Measurements from ENCODE around the gene TOMM40L.
A peak's percentile ranks its signal among the peaks of the same experiment; 100 is the strongest.

The TOMM40L gene

DNA sequence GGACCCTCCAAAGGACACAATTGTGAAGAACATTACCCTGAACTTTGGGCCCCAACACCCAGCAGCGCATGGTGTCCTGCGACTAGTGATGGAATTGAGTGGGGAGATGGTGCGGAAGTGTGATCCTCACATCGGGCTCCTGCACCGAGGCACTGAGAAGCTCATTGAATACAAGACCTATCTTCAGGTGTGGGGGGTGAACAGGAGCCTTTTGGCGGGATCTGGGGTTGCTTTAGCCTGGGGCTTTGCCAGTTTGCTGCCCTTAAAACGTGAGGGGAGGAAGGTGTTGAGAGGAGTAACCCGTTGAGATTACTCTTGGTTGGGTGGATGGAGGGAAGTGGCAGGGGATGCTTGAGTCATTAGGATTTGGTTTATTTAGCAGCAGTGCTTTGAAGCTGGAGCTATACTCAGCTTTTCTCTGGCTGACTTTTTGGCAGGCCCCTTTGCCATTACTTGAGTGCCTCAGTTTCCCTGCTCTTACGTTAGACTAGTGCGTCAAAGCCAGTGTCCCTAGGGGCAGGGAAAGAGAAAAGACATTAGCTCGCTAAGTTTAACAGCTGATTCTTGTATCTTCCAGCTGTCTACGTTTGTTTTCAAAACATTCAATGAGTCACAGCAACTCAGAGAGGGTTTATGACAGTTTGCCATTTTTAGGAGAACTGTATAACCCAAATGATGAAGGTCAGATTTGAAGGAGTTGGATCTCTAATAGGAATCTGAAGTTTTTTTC, 19.3 kb upstream of the TOMM40L start:
- TF ChIP-seq, protein P1, sequence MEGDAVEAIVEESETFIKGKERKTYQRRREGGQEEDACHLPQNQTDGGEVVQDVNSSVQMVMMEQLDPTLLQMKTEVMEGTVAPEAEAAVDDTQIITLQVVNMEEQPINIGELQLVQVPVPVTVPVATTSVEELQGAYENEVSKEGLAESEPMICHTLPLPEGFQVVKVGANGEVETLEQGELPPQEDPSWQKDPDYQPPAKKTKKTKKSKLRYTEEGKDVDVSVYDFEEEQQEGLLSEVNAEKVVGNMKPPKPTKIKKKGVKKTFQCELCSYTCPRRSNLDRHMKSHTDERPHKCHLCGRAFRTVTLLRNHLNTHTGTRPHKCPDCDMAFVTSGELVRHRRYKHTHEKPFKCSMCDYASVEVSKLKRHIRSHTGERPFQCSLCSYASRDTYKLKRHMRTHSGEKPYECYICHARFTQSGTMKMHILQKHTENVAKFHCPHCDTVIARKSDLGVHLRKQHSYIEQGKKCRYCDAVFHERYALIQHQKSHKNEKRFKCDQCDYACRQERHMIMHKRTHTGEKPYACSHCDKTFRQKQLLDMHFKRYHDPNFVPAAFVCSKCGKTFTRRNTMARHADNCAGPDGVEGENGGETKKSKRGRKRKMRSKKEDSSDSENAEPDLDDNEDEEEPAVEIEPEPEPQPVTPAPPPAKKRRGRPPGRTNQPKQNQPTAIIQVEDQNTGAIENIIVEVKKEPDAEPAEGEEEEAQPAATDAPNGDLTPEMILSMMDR (conservative IDR thresholded peaks at IDR 0.05): no peak
- no peak overlapping the region for H3K27ac ChIP-seq

DNA sequence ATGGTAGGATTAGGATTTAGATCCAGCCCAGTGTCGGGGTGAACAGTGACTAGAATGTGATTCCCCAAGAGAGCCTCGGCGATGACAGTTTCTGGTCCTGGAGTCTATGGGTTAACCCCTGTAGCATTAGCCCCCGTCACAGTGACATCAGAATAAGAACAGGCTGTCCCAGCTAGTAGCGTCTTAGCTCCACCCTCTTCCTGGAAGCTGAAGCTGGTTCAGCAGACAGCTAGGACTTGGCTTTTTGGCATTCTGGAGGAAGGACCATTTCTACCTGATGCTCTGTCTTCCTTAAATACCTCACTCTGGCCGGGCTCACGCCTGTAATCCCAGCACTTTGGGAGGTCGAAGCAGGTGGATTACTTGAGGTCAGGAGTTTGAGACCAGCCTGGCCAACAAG, 18.7 kb upstream of the TOMM40L start:
- H3K27ac ChIP-seq: no peak overlapping the region
- TF ChIP-seq, protein P1 (conservative IDR thresholded peaks at IDR 0.05): no peak

DNA sequence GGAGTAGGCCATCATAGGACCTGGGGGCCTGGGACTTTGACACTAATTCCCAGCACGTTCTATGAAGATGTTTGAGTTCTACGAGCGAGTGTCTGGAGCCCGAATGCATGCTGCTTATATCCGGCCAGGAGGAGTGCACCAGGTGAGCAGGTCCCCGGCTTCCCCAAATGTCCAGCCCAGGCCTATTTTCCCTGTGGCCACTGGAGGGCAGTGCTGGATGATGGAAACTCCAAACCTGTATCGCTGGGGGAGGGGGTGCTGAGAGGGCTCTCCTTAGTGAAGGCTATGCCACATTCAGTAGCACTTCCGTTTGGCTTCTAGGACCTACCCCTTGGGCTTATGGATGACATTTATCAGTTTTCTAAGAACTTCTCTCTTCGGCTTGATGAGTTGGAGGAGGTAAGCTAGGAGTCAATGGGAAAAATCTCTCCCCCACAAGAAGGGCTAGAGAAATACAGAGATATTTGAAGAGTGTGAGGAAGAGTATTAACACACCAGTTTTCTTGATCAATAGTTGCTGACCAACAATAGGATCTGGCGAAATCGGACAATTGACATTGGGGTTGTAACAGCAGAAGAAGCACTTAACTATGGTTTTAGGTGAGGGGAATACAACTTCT, 16.0 kb upstream of the TOMM40L start:
- TF ChIP-seq, protein P1 (conservative IDR thresholded peaks at IDR 0.05): peak; percentile 93
- no peak overlapping the region for H3K27ac ChIP-seq

DNA sequence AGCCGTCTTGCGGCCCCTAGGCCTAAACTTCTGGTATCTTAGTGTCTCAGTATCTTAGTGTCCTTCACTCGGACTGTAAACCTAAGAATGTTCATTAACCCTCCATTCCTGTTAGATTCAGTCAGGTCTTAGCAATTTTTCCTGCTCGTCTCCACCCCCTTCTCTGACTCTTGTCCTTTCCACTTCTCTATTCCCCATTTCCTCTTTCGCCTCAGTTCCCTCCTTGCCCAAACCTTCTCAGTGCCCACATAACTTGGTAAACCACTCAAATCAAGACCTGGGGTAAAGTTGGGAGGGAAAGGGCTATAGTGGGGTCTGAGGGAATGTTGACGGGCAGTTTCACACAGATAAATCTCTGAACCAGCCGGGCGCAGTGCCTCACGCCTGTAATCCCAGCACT, 11.5 kb upstream of the TOMM40L start:
- TF ChIP-seq, protein P1 (conservative IDR thresholded peaks at IDR 0.05): no peak
- H3K27ac ChIP-seq: no peak overlapping the region

DNA sequence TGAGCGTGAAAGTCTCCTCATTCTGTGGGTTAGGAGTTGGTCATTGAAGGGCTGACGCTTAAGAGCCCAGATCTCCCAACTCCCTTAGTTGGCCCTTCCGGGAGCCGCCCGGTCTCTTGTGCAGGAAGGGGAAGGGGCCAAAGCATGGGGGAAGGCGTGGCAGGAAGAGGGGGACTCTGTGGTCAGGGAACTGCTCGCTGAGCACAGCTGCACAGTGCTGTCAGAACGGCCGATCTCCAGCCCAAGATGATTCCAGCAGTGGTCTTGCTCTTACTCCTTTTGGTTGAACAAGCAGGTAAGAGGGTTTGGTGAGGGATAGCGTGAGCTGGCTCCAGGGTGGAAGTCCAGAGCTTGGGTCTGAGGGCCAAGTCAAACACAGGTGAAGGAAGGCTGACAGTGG, 10.8 kb upstream of the TOMM40L start, which contains the start of gene FCER1G:
FCER1G (plus strand) TSS at position 220 of the 400 bp plus-strand sequence; CDS start at position 247, 27 bp downstream.
- no peak within 1 kb of the TSS for H3K27ac ChIP-seq
- TF ChIP-seq, protein P1 (conservative IDR thresholded peaks at IDR 0.05): no peak

DNA sequence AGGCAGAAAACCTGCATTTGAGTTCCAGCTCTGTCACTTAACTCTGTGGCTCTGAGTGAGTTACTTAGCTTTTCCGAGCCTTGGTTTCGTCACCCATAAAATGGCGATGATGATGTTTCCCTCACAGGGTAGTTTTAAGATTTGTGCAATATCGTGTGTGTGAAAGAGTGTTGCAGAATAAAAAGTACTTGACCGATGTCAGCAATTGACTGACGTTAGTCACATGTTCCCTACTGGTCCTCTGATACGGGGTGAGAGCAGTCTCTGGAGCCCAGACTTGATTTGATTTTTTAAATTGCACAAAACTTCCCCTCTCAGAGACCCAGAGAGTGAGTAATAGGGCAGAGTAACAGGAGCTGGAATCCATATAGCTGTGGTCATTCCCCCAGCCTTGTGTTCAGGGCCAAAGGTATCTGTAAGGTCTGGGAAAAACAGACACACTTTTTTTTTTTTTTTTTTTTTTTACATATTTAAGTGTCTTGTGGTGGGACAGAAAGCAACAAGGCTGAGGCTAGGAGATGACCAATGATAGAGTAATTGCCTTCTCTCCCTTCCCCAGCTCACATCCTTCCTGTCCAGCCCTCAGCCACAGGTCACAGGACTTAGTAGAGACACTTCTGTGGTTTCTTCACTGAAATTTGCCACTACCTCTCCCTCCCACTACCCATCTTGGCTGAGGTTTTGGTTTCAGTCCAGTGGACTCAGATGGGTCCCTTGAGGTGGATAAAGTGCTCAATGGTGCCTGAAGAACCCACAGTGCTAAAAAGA, 8.7 kb upstream of the TOMM40L start:
- TF ChIP-seq, protein P1 (conservative IDR thresholded peaks at IDR 0.05): no peak
- H3K27ac ChIP-seq: no peak overlapping the region

DNA sequence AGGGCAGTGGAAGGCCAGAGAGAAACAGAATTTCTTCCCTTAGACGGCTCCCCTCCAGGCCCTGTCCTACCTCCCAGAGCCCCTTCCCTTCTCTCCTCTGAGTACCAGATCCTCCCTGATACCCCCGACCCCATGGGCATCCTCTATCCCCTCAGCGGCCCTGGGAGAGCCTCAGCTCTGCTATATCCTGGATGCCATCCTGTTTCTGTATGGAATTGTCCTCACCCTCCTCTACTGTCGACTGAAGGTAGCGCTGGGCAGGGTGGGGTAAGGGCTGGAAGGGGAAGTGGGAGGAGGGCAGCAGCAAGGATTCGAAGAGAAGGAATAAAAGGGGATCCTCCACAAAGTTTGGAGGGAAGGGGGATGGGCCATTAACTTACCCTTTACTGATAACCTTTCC, 8.0 kb upstream of the TOMM40L start:
- TF ChIP-seq, protein P1 (conservative IDR thresholded peaks at IDR 0.05): no peak
- H3K27ac ChIP-seq: no peak overlapping the region
